IMR-90 (cell line): ENCODE measurements around the gene GATA1. TPM values are rescaled to one million over a fixed set of nuclear protein-coding genes. Genes with fewer than 3 reads are reported as not detected.
"Not testable (repeated sequence)": the region's sequence is repeated elsewhere in the genome, so short reads cannot be mapped to it uniquely, and the experiment has no call there.

Experiments used
- ATAC-seq: fragments of 200-7000 bp; cut with Tn5 transposase; 2 replicates; pipeline ENCODE4 v1.9.1; 2020; ENCODE audit warnings: low read depth, mild to moderate bottlenecking, moderate library complexity
- BruUV-seq: library from RNA; stranded (reverse); fragments of 400-500 nt; replicated peaks from 2 replicates; lab custom pipeline; 2021; lab: Mats Ljungman, UMichigan
- CTCF ChIA-PET: fragments of 300-600 bp; formaldehyde crosslinking; extraction: SDS; loops from one replicate; lab custom pipeline; 2021; ENCODE audit warnings: antibody characterized with exemption; lab: Yijun Ruan, JAX
- POLR2A ChIA-PET: fragments of 300-600 bp; sonication (Branson Sonifier 250); formaldehyde crosslinking; loops from one replicate; lab custom pipeline; 2022; ENCODE audit warnings: antibody characterized with exemption; ENCODE audit not compliant: unreplicated experiment; lab: Charles Lee
- DNase-seq: peaks from one replicate; pipeline ENCODE4 v3.0.0; 2013
- H2AFZ ChIP-seq: replicated peaks from 2 replicates; pipeline ENCODE3; 2013; ENCODE audit warnings: low read length, mild to moderate bottlenecking; ENCODE audit not compliant: poor library complexity
- H2AK5ac ChIP-seq: 2 replicates; pipeline ENCODE4 v1.6.1; 2013; ENCODE audit warnings: low read depth, low read length, inconsistent platforms
- H2AK9ac ChIP-seq: replicated peaks from 2 replicates; pipeline ENCODE3; 2013; ENCODE audit warnings: mild to moderate bottlenecking, low read depth, low read length, moderate library complexity; ENCODE audit not compliant: poor library complexity
- H2BK120ac ChIP-seq: 2 replicates; pipeline ENCODE4 v1.6.1; 2013; ENCODE audit warnings: low read depth, low read length, inconsistent platforms
- H2BK15ac ChIP-seq: 3 replicates; pipeline ENCODE4 v1.6.1; 2013; ENCODE audit warnings: low read depth, low read length, inconsistent platforms
- H2BK20ac ChIP-seq: 2 replicates; pipeline ENCODE4 v1.6.1; 2013; ENCODE audit warnings: low read depth, mild to moderate bottlenecking, inconsistent platforms, low read length, moderate library complexity
- H2BK5ac ChIP-seq: 2 replicates; pipeline ENCODE4 v1.6.1; 2013; ENCODE audit warnings: mild to moderate bottlenecking, low read depth, low read length, inconsistent platforms; ENCODE audit not compliant: poor library complexity, severe bottlenecking
- H3K14ac ChIP-seq: replicated peaks from 2 replicates; pipeline ENCODE4 v1.6.1; 2013; ENCODE audit warnings: low read depth, low read length, inconsistent platforms
- H3K18ac ChIP-seq: 2 replicates; pipeline ENCODE4 v1.6.1; 2013; ENCODE audit warnings: low read depth, low read length, control low read depth
- H3K23ac ChIP-seq: 2 replicates; pipeline ENCODE4 v1.6.1; 2013; ENCODE audit warnings: low read depth, low read length, inconsistent platforms
- H3K27ac ChIP-seq: 2 replicates; pipeline ENCODE4 v1.5.1; 2013; ENCODE audit warnings: mild to moderate bottlenecking, control low read depth, low read length; ENCODE audit not compliant: insufficient read depth
- H3K27me3 ChIP-seq: 2 replicates; pipeline ENCODE4 v1.6.1; 2013; ENCODE audit warnings: low read length; ENCODE audit not compliant: control insufficient read depth, insufficient read depth
- H3K36me3 ChIP-seq: 2 replicates; pipeline ENCODE4 v1.6.1; 2013; ENCODE audit warnings: low read length, mixed read lengths; ENCODE audit not compliant: control insufficient read depth, insufficient read depth
- H3K4ac ChIP-seq: 2 replicates; pipeline ENCODE4 v1.6.1; 2013; ENCODE audit warnings: low read depth, low read length, inconsistent platforms
- H3K4me1 ChIP-seq: 2 replicates; pipeline ENCODE4 v1.6.1; 2013; ENCODE audit warnings: low read length, mixed read lengths; ENCODE audit not compliant: control insufficient read depth, insufficient read depth
- H3K4me2 ChIP-seq: 2 replicates; pipeline ENCODE4 v1.6.1; 2013; ENCODE audit warnings: low read depth, mild to moderate bottlenecking, control low read depth, low read length, moderate library complexity
- H3K4me3 ChIP-seq: 2 replicates; pipeline ENCODE4 v1.5.1; 2013; ENCODE audit warnings: low read depth, mild to moderate bottlenecking, control low read depth, low read length, moderate library complexity; ENCODE audit not compliant: insufficient read depth
- H3K56ac ChIP-seq: 2 replicates; pipeline ENCODE4 v1.6.1; 2013; ENCODE audit warnings: low read length, inconsistent platforms; ENCODE audit not compliant: insufficient read depth; ENCODE audit errors: extremely low read depth
- H3K79me1 ChIP-seq, 2 experiments: 2 replicates each; pipeline ENCODE4 v1.6.1; 2013; ENCODE audit warnings: low read length in 2 of 2, inconsistent platforms in 1 of 2, low read depth in 1 of 2
- H3K9ac ChIP-seq: 2 replicates; pipeline ENCODE4 v1.6.1; 2013; ENCODE audit warnings: low read depth, low read length, control low read depth
- H3K9me1 ChIP-seq: 2 replicates; pipeline ENCODE4 v1.6.1; 2013; ENCODE audit warnings: low read length, inconsistent platforms; ENCODE audit not compliant: insufficient read depth
- H3K9me3 ChIP-seq: 2 replicates; pipeline ENCODE4 v1.6.1; 2013; ENCODE audit warnings: low read length; ENCODE audit not compliant: control insufficient read depth, insufficient read depth
- H4K20me1 ChIP-seq: 2 replicates; pipeline ENCODE4 v1.6.1; 2013; ENCODE audit warnings: low read length, inconsistent platforms; ENCODE audit not compliant: insufficient read depth
- H4K5ac ChIP-seq: 2 replicates; pipeline ENCODE4 v1.6.1; 2013; ENCODE audit warnings: mild to moderate bottlenecking, low read depth, low read length, control low read depth
- H4K8ac ChIP-seq, 2 experiments: 2 replicates each; pipeline ENCODE4 v1.6.1; 2013; ENCODE audit warnings: low read depth in 2 of 2, low read length in 2 of 2, control low read depth in 1 of 2, inconsistent platforms in 1 of 2
- H4K91ac ChIP-seq: 2 replicates; pipeline ENCODE4 v1.6.1; 2013; ENCODE audit warnings: low read depth, low read length, inconsistent platforms; ENCODE audit not compliant: insufficient read depth
- CEBPB ChIP-seq: IDR thresholded peaks from 2 replicates; pipeline ENCODE4 v1.6.1; 2012; ENCODE audit warnings: low read depth, low read length, improper control_type of control experiment
- MAFK ChIP-seq: IDR thresholded peaks from 2 replicates; pipeline ENCODE4 v1.6.1; 2012; ENCODE audit warnings: low read depth, low read length, improper control_type of control experiment
- MAZ ChIP-seq: IDR thresholded peaks from 2 replicates; pipeline ENCODE4 v1.6.1; 2012; ENCODE audit warnings: low read depth, mild to moderate bottlenecking, low read length, improper control_type of control experiment, moderate library complexity, borderline replicate concordance
- MXI1 ChIP-seq: IDR thresholded peaks from 2 replicates; pipeline ENCODE4 v1.6.1; 2012; ENCODE audit warnings: low read depth, mild to moderate bottlenecking, low read length, moderate library complexity, borderline replicate concordance
- POLR2A ChIP-seq: IDR thresholded peaks from 2 replicates; pipeline ENCODE4 v1.6.1; 2012; ENCODE audit warnings: mild to moderate bottlenecking, low read depth, low read length
- SMC3 ChIP-seq: fragments of 150-350 bp; IDR thresholded peaks from 2 replicates; pipeline ENCODE4 v1.6.1; 2016; ENCODE audit warnings: low read depth, mild to moderate bottlenecking, antibody characterized with exemption, low read length, moderate library complexity
- WGBS, 2 experiments: methylation state at CpG; one replicate each; pipeline versions ENCODE4 v1.1.5 to v1.1.7; 2013; ENCODE audit warnings: missing lambda C conversion rate in 2 of 2; ENCODE audit not compliant: insufficient read length in 1 of 2; ENCODE audit errors: extremely low coverage in 2 of 2; 5-methylcytosine and 5-hydroxymethylcytosine counted together
- dilution Hi-C: fragments of 300-500 bp; cut with HindIII; formaldehyde crosslinking; loops from one replicate; pipeline ENCODE4 v1.14.3; 2018; ENCODE audit warnings: low sequenced_read_pairs; ENCODE audit not compliant: unreplicated experiment
- in situ Hi-C: fragments of 300-500 bp; cut with MboI; formaldehyde crosslinking; loops from 3 replicates; pipeline ENCODE4 v1.14.3; 2019; ENCODE audit warnings: low sequenced_read_pairs, inconsistent platforms, mixed read lengths
- intact Hi-C: fragments of 100-400 bp; cut with micrococcal nuclease; formaldehyde crosslinking; loops from 2 replicates; pipeline ENCODE4 v1.10.0; 2022
- polyA plus RNA-seq, 3 experiments: library from polyadenylated mRNA; depleted of rRNA; stranded (reverse); fragments of >200 nt; gene quantifications; 2 replicates each; pipeline ENCODE4 v1.2.3, GENCODE V29; 2012; ENCODE audit warnings: low replicate concordance in 1 of 3
- total RNA-seq: library from RNA; depleted of rRNA; stranded (reverse); fragments of >200 nt; gene quantifications from 2 replicates; pipeline ENCODE4 v1.2.3, GENCODE V29; 2012

Gene GATA1
- total and polyA plus RNA-seq, 2 of the 4 experiments (the other 2 are of a cell fraction): not detected

DNA sequence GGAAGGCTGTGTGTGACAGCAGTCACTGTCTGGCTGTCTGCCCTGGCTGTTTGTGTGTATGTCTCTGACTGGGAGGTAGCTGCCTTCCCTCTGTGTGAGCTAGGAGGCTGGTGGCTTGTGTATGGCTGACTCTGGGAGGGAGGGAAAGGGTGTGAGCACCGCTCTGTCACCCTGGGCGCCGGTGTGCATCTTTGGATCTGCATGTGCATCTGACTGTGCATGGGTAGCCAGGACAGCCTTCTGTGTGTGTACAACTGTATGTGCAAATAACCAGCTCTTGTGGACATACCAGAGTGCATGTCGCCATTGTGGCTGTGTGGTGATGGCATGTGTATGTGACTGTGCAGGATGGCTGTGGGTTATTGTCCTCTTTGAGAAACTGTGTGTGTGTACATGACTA lies 32.5 kb downstream of the GATA1 start:
- CTCF ChIA-PET: no interaction called here
- DNase-seq: no peak
- no peak overlapping the region for H3K18ac ChIP-seq

DNA sequence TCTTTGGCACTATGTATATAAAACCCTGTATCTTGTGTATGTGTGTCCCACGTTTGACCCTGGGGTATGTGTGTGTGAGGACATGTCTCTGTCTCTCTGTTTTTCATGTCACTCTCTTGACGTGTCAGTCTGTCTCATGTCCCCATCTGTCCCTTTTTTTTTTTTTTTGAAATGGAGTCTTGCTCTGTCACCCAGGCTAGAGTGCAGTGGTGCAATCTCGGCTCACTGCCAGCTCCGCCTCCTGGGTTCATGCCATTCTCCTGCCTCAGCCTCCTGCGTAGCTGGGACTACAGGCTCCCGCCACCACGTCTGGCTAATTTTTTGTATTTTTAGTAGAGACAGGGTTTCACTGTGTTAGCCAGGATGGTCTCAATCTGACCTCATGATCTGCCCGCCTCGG lies 33.0 kb downstream of the GATA1 start:
- H3K18ac ChIP-seq, H3K14ac ChIP-seq, H3K9me3 ChIP-seq, intact Hi-C loops, POLR2A ChIA-PET, CTCF ChIA-PET, H2AK5ac ChIP-seq, in situ Hi-C loops, H2BK5ac ChIP-seq, DNase-seq, H3K27me3 ChIP-seq, H3K4me2 ChIP-seq, H3K9ac ChIP-seq, dilution Hi-C loops, H3K23ac ChIP-seq, H2BK120ac ChIP-seq, H3K79me1 ChIP-seq, H4K5ac ChIP-seq, ATAC-seq, H3K4me1 ChIP-seq, H3K27ac ChIP-seq, H4K8ac ChIP-seq, H3K4ac ChIP-seq, H3K4me3 ChIP-seq, BruUV-seq, H3K56ac ChIP-seq, H2BK15ac ChIP-seq, H2AFZ ChIP-seq, H2AK9ac ChIP-seq, H4K91ac ChIP-seq, H4K20me1 ChIP-seq, H2BK20ac ChIP-seq, H3K9me1 ChIP-seq: not testable (repeated sequence)
- peaks cover 29% of the 10 kb centered on the region for H3K36me3 ChIP-seq
- WGBS, 2 experiments: 60% methylated on average over 1 of the region's 9 CpGs; no CpG with 5 or more reads in 1 of the 2 experiments

More for the DNA sequence above, 32.5 kb downstream of the GATA1 start:
- Histone ChIP-seq H4K91ac (no peak overlapping the region), H3K23ac (no peak overlapping the region), H3K27ac (no peak overlapping the region), H4K20me1 (no peaks in the 10 kb centered on the region), H3K56ac (no peak overlapping the region), H3K4me3 (no peak overlapping the region), H2BK15ac (no peak overlapping the region), H2BK20ac (no peak overlapping the region), H2AK5ac (no peak overlapping the region), H3K4ac (no peak overlapping the region), H3K9me3 (no peaks in the 10 kb centered on the region; the same call in 1 of the 2 replicates), H2AFZ (no peak overlapping the region), H2AK9ac (no peak overlapping the region), H4K8ac (no peak overlapping the region), H3K4me1 (no peaks in the 10 kb centered on the region), H4K5ac (no peak overlapping the region), H2BK5ac (no peak overlapping the region), H3K9me1 (no peaks in the 10 kb centered on the region), H3K9ac (no peak overlapping the region), H3K36me3 (peaks cover 27% of the 10 kb centered on the region), H3K14ac (no peak overlapping the region), H3K79me1 (no peaks in the 10 kb centered on the region), H3K27me3 (no peaks in the 10 kb centered on the region), H2BK120ac (no peak overlapping the region), H3K4me2 (no peak overlapping the region)
- in situ Hi-C loops (no loop called here), dilution Hi-C loops (no loop called here), intact Hi-C loops (no loop called here)
- WGBS, 2 experiments: 77% methylated on average over 3 of the region's 4 CpGs; no CpG with 5 or more reads in 1 of the 2 experiments
- TF ChIP-seq SMC3: no peak
- no peak for TF ChIP-seq POLR2A
- TF ChIP-seq MAFK: no peak
- TF ChIP-seq CEBPB: no peak
- no peak for TF ChIP-seq MAZ
- TF ChIP-seq MXI1: no peak
- ATAC-seq: no peak
- no TSS peak for BruUV-seq
- POLR2A ChIA-PET: no interaction called here
